ENCODE measurements around the gene SLC25A23.
"Not testable (repeated sequence)": the region's sequence is repeated elsewhere in the genome, so short reads cannot be mapped to it uniquely, and the experiment has no call there.

SLC25A23 gene

DNA sequence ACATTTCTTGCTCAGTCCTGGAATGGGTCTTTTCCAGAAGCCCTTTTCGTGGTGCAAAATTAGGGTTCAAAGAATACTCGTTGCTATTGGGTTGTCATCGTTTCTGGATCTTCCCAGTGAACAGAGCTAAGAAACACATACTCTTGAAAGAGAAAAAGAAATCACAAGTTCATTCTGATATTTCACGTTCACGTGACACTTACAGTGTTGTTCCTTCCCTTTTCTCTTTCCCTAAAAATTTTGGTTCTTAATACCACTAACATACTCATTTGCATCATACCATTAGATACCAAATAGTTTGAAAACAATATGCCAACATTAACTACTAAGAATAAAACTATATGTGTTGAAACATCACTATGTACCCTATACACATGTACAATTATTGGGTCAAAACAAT is 53.2 kb downstream of the SLC25A23 start:
- in situ Hi-C loops (cut with MboI; ENCODE audit: low sequenced_read_pairs), result no loop called here

DNA sequence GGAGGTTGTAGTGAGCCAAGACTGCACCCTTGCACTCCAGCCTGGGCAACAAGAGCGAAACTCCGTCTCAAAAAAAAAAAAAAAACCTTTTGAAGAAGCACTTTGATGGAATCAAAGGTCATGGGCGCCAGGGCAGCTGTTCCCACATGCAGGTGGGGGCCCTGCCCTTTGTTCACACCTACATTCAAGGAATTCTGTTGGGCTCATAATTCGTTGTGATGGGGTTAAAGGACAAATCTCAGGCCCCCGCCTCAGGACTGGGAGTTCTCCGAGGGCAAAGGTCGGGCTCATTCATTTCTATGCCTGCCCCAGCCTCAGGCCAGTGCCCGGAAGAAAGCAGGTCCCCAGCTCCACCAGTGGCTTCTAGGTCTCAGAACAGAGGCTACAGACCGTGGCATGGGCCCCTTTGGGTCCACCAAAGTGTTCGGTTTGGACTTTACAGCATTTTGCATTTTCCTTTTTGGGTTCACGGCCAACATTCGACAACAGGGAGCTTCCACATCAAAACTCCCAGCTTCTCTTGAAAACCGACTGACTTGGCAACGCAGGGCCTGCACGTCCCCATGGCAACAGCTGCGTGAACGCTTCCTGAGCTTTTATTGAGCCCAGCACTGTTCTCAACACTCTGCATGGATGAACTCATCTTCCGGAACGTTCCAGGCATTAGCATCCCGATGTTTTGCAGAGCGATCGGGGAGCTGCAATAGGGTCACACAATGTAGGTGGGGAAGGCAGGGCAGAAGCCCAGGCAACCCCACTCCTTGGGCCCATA is 56.6 kb downstream of the SLC25A23 start:
- in situ Hi-C loops (cut with MboI; ENCODE audit: low sequenced_read_pairs), result no loop called here

DNA sequence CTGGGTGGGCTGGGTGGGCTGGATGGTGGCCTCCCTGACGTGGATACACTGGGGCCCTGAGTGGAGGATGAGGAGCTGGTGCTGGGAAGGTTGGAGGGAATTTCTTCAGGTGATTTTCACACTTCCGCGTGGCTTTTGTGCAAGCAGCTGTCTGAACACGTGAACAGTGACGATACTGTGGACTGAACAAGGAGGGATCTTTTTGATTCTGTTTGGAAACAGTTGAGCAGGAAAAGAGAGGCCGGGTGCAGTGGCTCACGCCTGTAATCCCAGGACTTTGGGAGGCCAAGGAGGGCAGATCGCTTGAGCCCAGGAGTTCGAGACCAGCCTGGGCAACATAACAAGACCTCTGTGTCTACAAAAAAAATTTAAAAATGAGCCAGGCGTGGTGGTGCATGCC is 57.5 kb downstream of the SLC25A23 start:
- in situ Hi-C loops (cut with MboI; ENCODE audit: low sequenced_read_pairs), result no loop called here

DNA sequence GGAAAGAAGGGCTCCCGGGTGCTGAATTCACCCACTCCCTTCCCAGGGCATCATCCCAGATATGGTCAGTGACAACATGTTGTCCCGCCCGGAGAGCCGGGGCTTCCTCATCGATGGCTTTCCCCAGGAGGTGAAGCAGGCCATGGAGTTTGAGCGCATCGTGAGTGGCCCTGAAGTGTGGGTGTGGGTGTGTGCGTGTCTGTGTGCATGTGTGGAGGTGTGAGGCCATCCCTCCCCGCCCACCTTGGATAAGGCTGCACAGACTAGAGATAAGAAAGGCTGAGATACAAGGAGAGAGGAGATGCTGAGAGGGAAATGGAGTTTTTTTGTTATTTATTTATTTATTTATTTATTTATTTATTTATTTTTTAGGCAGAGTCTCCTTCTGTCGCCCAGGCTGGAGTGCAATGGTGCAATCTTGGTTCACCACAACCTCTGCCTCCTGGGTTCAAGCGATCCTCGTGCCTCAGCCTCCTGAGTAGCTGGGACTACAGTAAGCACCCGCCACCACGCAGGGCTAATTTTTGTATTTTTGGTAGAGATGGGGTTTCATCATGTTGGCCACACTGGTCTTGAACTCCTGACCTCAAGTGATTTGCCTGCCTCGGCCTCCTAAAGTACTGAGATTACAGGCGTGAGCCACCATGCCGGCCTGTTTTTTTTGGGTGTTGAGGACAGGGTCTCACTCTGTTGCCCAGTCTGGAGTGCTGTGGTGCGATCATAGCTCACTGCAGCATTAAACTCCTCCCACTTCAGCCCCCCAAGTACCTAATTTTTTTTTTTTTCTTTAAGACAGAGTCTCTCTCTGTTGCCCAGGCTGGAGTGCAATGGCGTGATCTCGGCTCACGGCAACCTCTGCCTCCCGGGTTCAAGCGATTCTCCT is 59.3 kb downstream of the SLC25A23 start:
- in situ Hi-C loops (cut with MboI; ENCODE audit: low sequenced_read_pairs), result not testable (repeated sequence)

DNA sequence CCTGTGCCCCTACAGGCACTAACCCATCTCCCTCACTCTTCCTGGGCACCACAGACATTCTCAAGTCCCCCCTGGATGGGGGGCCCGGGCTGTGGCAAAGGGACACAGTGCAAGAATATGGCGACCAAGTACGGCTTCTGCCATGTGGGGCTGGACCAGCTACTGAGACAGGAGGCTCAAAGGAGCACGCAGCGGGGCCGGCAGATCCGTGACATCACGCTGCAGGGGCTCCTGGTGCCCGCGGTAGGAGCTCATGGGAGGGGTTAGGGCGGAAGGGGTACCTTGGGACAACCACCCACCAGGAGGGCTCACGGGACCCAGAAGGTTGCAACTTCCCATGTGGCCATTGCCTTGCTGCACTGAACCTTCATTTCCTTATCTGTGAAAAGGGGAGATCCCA is 63.3 kb downstream of the SLC25A23 start:
- in situ Hi-C loops (cut with MboI; ENCODE audit: low sequenced_read_pairs), result no loop called here

DNA sequence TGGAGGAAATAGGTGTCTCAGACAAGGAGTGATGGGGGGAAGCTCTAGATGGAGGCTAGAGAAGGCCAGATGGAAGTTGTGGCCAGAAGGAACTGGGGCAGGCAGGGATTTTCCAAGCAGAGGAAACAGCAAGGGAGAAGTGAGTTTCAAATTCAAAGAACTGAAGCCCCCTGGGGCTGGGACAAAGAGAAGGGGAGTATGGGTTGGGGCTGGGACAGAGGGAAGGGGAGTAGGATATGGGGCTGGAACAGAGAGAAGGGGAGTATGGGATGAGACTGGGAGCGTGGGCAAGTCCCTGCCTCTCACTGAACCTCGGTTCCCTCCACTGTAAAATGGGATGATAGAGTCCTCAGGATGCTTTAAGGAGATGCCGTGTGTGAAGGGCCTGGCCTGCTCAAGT is 64.8 kb downstream of the SLC25A23 start:
- in situ Hi-C loops (cut with MboI; ENCODE audit: low sequenced_read_pairs), result no loop called here

DNA sequence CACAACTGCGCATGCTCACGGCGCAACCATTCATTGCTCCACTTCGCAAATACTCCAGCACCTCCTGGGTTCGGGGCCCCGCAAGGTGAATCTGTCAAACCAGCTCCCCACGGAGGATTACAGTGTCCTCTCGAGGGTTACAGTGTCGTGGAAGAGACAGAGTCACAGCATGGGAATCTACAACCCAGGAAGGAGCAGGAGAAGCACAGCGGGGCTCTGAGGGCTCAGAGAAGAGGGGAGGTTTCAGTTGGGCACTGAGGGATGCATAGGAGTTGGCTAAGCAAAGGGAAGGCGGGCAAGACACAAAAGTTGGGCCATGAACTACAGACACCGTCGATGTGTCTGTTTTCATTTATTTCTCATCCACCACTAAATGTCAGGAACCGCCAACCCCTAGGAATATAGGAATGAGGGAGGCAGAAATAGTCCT is 65.6 kb downstream of the SLC25A23 start:
- in situ Hi-C loops (cut with MboI; ENCODE audit: low sequenced_read_pairs), result no loop called here

DNA sequence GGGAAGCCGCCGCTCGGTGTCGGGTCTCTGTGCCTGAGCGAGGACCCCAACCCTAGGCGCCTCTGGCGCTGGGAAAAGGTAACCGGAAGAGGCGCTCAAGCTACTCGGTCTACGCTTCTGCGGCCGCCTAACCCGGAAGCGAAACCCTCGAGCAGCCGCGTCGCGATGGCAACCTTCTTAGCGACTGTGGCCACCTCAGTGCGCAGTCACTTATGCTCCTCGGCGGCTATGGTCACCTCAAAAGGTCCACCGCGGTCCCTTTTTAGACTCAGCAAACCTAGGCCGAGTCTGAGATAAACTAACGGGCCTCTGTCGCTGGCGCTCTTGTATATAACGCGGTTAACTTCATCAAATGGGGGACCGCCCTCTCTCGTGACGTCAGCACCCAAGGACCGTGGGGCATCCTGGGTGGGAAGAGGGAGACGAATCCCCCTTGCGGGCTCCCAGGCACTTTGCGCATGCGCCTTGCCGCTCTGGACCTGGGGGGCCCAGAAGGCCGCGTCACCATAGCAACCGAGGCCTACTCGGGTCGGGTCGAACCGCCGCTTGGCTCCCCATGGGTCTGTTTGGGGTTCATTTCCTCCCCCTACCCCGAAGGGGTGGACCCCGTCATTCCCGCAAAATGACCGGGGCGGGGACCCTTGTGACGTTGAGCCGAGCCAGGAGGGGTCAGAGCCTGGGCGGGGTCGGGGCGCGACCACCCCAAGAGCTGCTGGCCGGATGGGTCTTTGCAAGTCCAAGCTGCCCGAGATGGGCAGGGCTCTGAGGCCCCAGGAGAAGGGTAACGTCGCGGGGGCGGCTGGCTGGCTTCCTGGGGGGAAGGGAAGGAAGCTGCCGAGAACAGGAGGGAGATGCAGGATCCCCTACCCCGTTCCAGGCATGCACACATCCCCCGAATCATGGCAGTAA is 66.3 kb downstream of the SLC25A23 start, which contains the start of gene GTF2F1:
Gene GTF2F1, minus strand, starts transcription at position 91 of the 909 bp plus-strand sequence. CDS start 169 bp downstream, outside the sequence.
- in situ Hi-C loops (cut with MboI; ENCODE audit: low sequenced_read_pairs), result no loop called here

DNA sequence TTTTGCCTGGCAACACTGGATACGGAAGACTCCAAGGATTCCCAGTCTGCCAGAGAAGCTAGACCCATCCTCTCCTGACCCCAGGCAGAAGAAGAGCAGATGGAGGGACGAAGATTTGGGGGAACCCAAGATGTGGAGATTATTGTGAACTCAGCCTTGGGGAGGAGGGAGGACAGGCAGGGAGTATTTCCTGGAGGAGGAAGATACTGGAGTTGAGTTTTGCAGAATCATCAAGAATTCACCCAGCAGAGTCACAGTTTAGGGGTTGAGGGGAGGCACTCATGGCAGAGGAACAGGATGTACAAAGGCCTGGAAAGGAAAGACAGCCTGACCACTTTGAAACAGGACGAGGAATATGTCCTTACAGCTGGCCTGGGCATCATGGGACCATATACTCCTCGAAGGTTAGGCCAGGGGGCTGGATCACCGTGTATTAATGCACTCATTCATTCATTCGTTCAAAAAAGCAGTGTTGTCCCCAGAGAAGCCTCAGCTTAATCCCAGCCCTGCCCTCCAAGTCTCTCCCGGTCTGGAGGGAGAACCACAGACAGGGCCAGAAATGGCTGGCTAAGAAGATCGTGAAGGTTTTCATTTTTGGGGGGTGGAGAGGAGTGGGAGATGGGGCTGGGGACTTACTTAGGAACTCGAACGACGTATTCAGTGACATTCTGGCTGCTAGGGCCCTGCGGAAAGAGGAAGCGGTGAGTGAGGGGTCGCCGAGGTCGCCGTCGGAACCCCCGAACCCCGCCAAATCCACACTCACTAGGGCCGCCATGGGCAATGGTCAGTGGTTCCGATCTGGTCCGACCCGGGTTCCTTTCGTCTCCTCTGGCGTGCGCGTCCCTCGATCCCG is 67.1 kb downstream of the SLC25A23 start:
- in situ Hi-C loops (cut with MboI; ENCODE audit: low sequenced_read_pairs), result no loop called here

All from hTERT RPE-1 (cell line).